ENCODE results near the gene COPG2. TPM values are rescaled to one million over a fixed set of nuclear protein-coding genes. Genes with fewer than 3 reads are reported as not detected.

The COPG2 gene
- total and polyA plus RNA-seq, 2 of the 4 experiments (the other 2 are of a cell fraction): 18.1 to 50.0 TPM

DNA sequence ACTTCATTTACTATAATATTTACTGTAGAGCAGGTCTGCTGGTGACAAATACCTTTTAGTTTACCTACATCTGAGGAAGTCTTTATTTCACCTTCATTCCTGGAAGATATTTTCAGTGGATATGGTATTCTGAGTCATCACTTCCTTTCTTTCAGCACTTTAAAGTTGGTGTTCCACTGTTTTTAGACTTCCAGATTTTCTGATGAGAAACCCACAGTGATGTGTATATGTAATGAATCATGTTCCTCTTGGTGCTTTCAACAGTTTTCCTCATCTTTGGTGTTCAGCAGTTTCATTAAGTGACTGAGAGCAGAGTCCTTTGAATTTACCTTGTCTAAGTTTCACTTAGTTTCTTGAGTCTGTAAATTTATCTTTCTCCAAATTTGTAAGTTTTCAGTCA is 36.4 kb downstream of the COPG2 start:
- TF ChIP-seq CHD1 (IDR thresholded peaks at IDR 0.05; ENCODE audit: low read depth, low read length) (no peak), FOS (IDR thresholded peaks at IDR 0.05; ENCODE audit: low read depth, low read length) (no peak)
- no TSS peak for BruUV-seq (replicated peaks)
- in situ Hi-C loops (cut with MboI; ENCODE audit: low sequenced_read_pairs): no loop called here
- Histone ChIP-seq H3K27me3 (ENCODE audit: control insufficient read depth, insufficient read depth, low read length) (no peaks in the 10 kb centered on the region), H3K4ac (ENCODE audit: low read depth, low read length) (no peak overlapping the region), H2AK9ac (replicated peaks; ENCODE audit: low read depth, low read length, poor library complexity) (no peak overlapping the region), H4K5ac (ENCODE audit: low read depth, low read length) (no peak overlapping the region), H3K36me3 (ENCODE audit: control insufficient read depth, insufficient read depth, low read length) (0 out of 2 replicates have a peak, but pooled peaks cover 1% of the 10 kb centered on the region), H2BK5ac (ENCODE audit: low read depth, low read length, poor library complexity, severe bottlenecking) (no peak overlapping the region), H3K56ac (ENCODE audit: extremely low read depth, insufficient read depth, low read length) (no peak overlapping the region), H4K8ac (ENCODE audit: low read depth in 2 of 2, low read length in 2 of 2) (no peak overlapping the region), H3K4me1 (ENCODE audit: control insufficient read depth, insufficient read depth, low read length) (no peaks in the 10 kb centered on the region), H3K4me2 (ENCODE audit: low read depth, low read length) (no peak overlapping the region), H4K20me1 (ENCODE audit: insufficient read depth, low read length) (no peaks in the 10 kb centered on the region), H2AK5ac (ENCODE audit: low read depth, low read length) (no peak overlapping the region), H3K18ac (ENCODE audit: low read depth, low read length) (no peak overlapping the region), H2BK20ac (ENCODE audit: low read depth, low read length) (no peak overlapping the region), H4K91ac (ENCODE audit: insufficient read depth, low read depth, low read length) (no peak overlapping the region), H2AFZ (replicated peaks; ENCODE audit: low read length, poor library complexity) (no peak overlapping the region), H3K79me1 (ENCODE audit: low read depth in 1 of 2, low read length in 2 of 2) (no peaks in the 10 kb centered on the region; a peak in 1 of 4 replicates), H3K27ac (ENCODE audit: insufficient read depth, low read length) (no peak overlapping the region), H3K14ac (replicated peaks; ENCODE audit: low read depth, low read length) (no peak overlapping the region), H3K9me3 (ENCODE audit: control insufficient read depth, insufficient read depth, low read length) (peaks cover 4% of the 10 kb centered on the region), H2BK15ac (ENCODE audit: low read depth, low read length) (no peak overlapping the region), H3K4me3 (ENCODE audit: insufficient read depth, low read depth, low read length) (no peak overlapping the region), H3K9ac (ENCODE audit: low read depth, low read length) (no peak overlapping the region), H2BK120ac (ENCODE audit: low read depth, low read length) (no peak overlapping the region), H3K9me1 (ENCODE audit: insufficient read depth, low read length) (no peaks in the 10 kb centered on the region), H3K23ac (ENCODE audit: low read depth, low read length) (no peak overlapping the region)
- ChIA-PET POLR2A (ENCODE audit: unreplicated experiment) (no interaction called here), CTCF (no interaction called here)
- intact Hi-C loops (cut with micrococcal nuclease): no loop called here
- 0 out of 2 replicates have a peak, but pooled peaks have one; percentile 27 for ATAC-seq (ENCODE audit: low read depth)
- dilution Hi-C loops (cut with HindIII; ENCODE audit: low sequenced_read_pairs, unreplicated experiment): no loop called here
- DNase-seq: peak; percentile 72
